GM12878 (cell line): ENCODE measurements around the gene SC5D. TPM values are rescaled to one million over a fixed set of nuclear protein-coding genes. Genes with fewer than 3 reads are reported as not detected.

ENCODE experiments used
- ATAC-seq: fragments of 200-7000 bp; cut with Tn5 transposase; 3 replicates; pipeline ENCODE4 v1.9.1; 2020; ENCODE audit warnings: mild to moderate bottlenecking, moderate library complexity
- BruUV-seq: library from RNA; stranded (reverse); fragments of 400-500 nt; replicated peaks from 2 replicates; lab custom pipeline; 2021; lab: Mats Ljungman, UMichigan
- CTCF ChIA-PET: fragments of 300-600 bp; sonication (Branson Sonifier 250); formaldehyde crosslinking; extraction: SDS; loops from one replicate; lab custom pipeline; 2021; ENCODE audit warnings: inconsistent platforms; lab: Yijun Ruan, JAX
- POLR2A ChIA-PET: fragments of 350-600 bp; formaldehyde crosslinking; extraction: SDS; loops from one replicate; lab custom pipeline; 2021; ENCODE audit warnings: inconsistent platforms; lab: Charles Lee
- RAD21 ChIA-PET: fragments of 300-600 bp; sonication (Branson Sonifier 250); formaldehyde crosslinking; loops from one replicate; lab custom pipeline; 2023; ENCODE audit warnings: antibody characterized with exemption; ENCODE audit not compliant: unreplicated experiment; lab: Charles Lee
- SMC1A ChIA-PET: fragments of 300-600 bp; sonication (Branson Sonifier 250); formaldehyde crosslinking; loops from one replicate; lab custom pipeline; 2023; ENCODE audit not compliant: unreplicated experiment, uncharacterized antibody; lab: Charles Lee
- DNase-seq: peaks from one replicate; pipeline ENCODE4 v3.0.0-alpha.2; 2011; ENCODE audit warnings: low read depth, low spot score
- FAIRE-seq: peaks from 3 replicates; lab custom pipeline; 2011; peaks lifted over from hg19 to GRCh38; lab: Jason Lieb, UNC
- H2AFZ ChIP-seq: 2 replicates; pipeline ENCODE4 v1.6.0; 2011; ENCODE audit warnings: low read depth, low read length, control low read depth; ENCODE audit not compliant: control insufficient read depth
- H3K27ac ChIP-seq: 2 replicates; pipeline ENCODE4 v1.5.1; 2011; ENCODE audit warnings: control low read depth; ENCODE audit not compliant: control insufficient read depth, insufficient read depth
- H3K27me3 ChIP-seq, 2 experiments: replicated peaks in 1 of 2; 2 replicates each; pipeline versions ENCODE4 v1.6.0 to v1.6.1; 2011; ENCODE audit warnings: low read length in 1 of 2; ENCODE audit not compliant: control insufficient read depth in 2 of 2, insufficient read depth in 2 of 2
- H3K36me3 ChIP-seq, 2 experiments: 2 replicates each; pipeline ENCODE4 v1.5.1; 2011; ENCODE audit warnings: low read length in 1 of 2; ENCODE audit not compliant: control insufficient read depth in 2 of 2, insufficient read depth in 2 of 2
- H3K4me1 ChIP-seq: 2 replicates; pipeline ENCODE4 v1.6.1; 2011; ENCODE audit warnings: mild to moderate bottlenecking, low read length, moderate library complexity, mixed read lengths; ENCODE audit not compliant: control insufficient read depth, insufficient read depth
- H3K4me2 ChIP-seq: 2 replicates; pipeline ENCODE4 v1.6.0; 2011; ENCODE audit warnings: control low read depth; ENCODE audit not compliant: control insufficient read depth, insufficient read depth
- H3K4me3 ChIP-seq: fragments of 200-600 bp; sonication (generic); 2 replicates; pipeline ENCODE4 v1.5.1; 2016
- H3K79me2 ChIP-seq: 2 replicates; pipeline ENCODE4 v1.6.0; 2011; ENCODE audit warnings: low read length; ENCODE audit not compliant: control insufficient read depth, insufficient read depth
- H3K9ac ChIP-seq: 2 replicates; pipeline ENCODE4 v1.8.0; 2011; ENCODE audit warnings: low read length, control low read depth, mixed read lengths; ENCODE audit not compliant: control insufficient read depth, insufficient read depth
- H3K9me3 ChIP-seq: replicated peaks from 3 replicates; pipeline ENCODE4 v1.5.1; 2011; ENCODE audit warnings: mild to moderate bottlenecking, low read length; ENCODE audit not compliant: control insufficient read depth, insufficient read depth
- H4K20me1 ChIP-seq: 2 replicates; pipeline ENCODE4 v1.6.0; 2011; ENCODE audit not compliant: control insufficient read depth, insufficient read depth
- CTCF ChIP-seq, 3 experiments: IDR thresholded peaks in 2 of 3; conservative IDR thresholded peaks in 1 of 3; 2 replicates each; pipeline ENCODE4 v1.5.1; 2011; ENCODE audit warnings: low read depth in 3 of 3, low read length in 3 of 3, mild to moderate bottlenecking in 3 of 3, control low read depth in 2 of 3, moderate library complexity in 2 of 3, inconsistent platforms in 1 of 3, mixed read lengths in 1 of 3; ENCODE audit not compliant: control insufficient read depth in 2 of 3, insufficient read depth in 1 of 3; ENCODE audit errors: extremely low read depth in 1 of 3
- MYC ChIP-seq: IDR thresholded peaks from 2 replicates; pipeline ENCODE4 v1.6.1; 2011; ENCODE audit warnings: mild to moderate bottlenecking, low read length, moderate library complexity, inconsistent platforms; ENCODE audit not compliant: insufficient read depth, insufficient replicate concordance, insufficient read length, severe bottlenecking
- WGBS: methylation state at CpG from one replicate; pipeline ENCODE4 v1.1.6; 2016; ENCODE audit warnings: low lambda C conversion rate; ENCODE audit not compliant: insufficient replicate concordance, insufficient coverage; ENCODE audit errors: missing lambda C conversion rate; 5-methylcytosine and 5-hydroxymethylcytosine counted together
- in situ Hi-C: fragments of 300-500 bp; cut with MboI; formaldehyde crosslinking; loops from 9 replicates; pipeline ENCODE4 v1.14.3; 2018; ENCODE audit warnings: mixed read lengths
- intact Hi-C: fragments of 100-400 bp; cut with micrococcal nuclease; formaldehyde crosslinking; loops from one replicate; pipeline ENCODE4 v1.14.2; 2022; ENCODE audit not compliant: unreplicated experiment
- polyA plus RNA-seq, 11 experiments: library from polyadenylated mRNA; depleted of rRNA in 4 of 11; unstranded in 6 of 11; stranded (reverse) in 5 of 11; fragments of >200 nt; fragmentation: Nextera tagmentation in 4 of 11; fragmentation: Illumina TruSeq in 1 of 11; extraction: Ambion mirVana in 4 of 11; extraction: Trizol in 1 of 11; gene quantifications; 1 replicate in 1 of 11; 2 replicates in 10 of 11; pipeline versions ENCODE4 v1.2.1 to v1.2.3, GENCODE V29; 2011 to 2016; ENCODE audit warnings: inconsistent platforms in 2 of 11, missing spikeins in 2 of 11, low read depth in 1 of 11
- total RNA-seq, 4 experiments: library from RNA; depleted of rRNA in 3 of 4; stranded (reverse); fragments of >200 nt in 3 of 4; fragmentation: Illumina TruSeq in 1 of 4; extraction: Trizol in 1 of 4; gene quantifications; 2 replicates each; pipeline versions ENCODE4 v1.2.1 to v1.2.3, GENCODE V29; 2013 to 2021

Gene SC5D
- total and polyA plus RNA-seq, 10 of the 15 experiments (the other 5 are each of a cell fraction or from before 2014, with no cell fraction given) = 23.7 to 134 (median 30.8) TPM

GRCh38 chr11:121334973-121335710 lies 42.6 kb downstream of the SC5D start:
- ChIA-PET CTCF (interaction anchor here (0.8 to 4.6 kb wide), 14 partner anchors 10 to 256 kb away, joined by 3 to 26 read pairs (median 6); no protein-coding TSS in a partner anchor), RAD21 (interaction anchor here (1.1 to 7.8 kb wide), 15 partner anchors 9 to 255 kb away, joined by 3 to 92 read pairs (median 9); no protein-coding TSS in a partner anchor), SMC1A (interaction anchor here (0.6 to 17.0 kb wide), 22 partner anchors 9 to 256 kb away, joined by 3 to 338 read pairs (median 11); no protein-coding TSS in a partner anchor), POLR2A (interaction anchor here (0.7 to 7.6 kb wide), 8 partner anchors 10 to 121 kb away, joined by 3 to 70 read pairs (median 6); partner anchors contain the start of genes SORL1 and SORL1-AS1)
- Histone ChIP-seq H3K4me3 (no peak overlapping the region), H3K27ac (no peak overlapping the region), H3K4me1 (peaks cover 49% of the 10 kb centered on the region), H2AFZ (no peak overlapping the region), H3K27me3 (no peaks in the 10 kb centered on the region), H3K79me2 (no peaks in the 10 kb centered on the region), H3K9ac (no peak overlapping the region), H4K20me1 (no peaks in the 10 kb centered on the region), H3K9me3 (no peaks in the 10 kb centered on the region), H3K36me3 (no peaks in the 10 kb centered on the region), H3K4me2 (no peak overlapping the region)
- TF ChIP-seq MYC (no peak), CTCF (IDR thresholded peaks at IDR 0.05 in 2 of 3, conservative IDR thresholded peaks at IDR 0.05 in 1 of 3; ENCODE audit: control insufficient read depth in 2 of 3, extremely low read depth in 1 of 3, insufficient read depth in 1 of 3, low read depth in 3 of 3, low read length in 3 of 3) (peak in 1 of 3 experiments; percentile 9; a peak in 1 of 6 replicates)
- ATAC-seq (no peak), DNase-seq (no peak), FAIRE-seq (no peak)
- BruUV-seq = no TSS peak
- 66% methylated on average over 7 of the region's 7 CpGs for WGBS
- intact Hi-C loops = loop anchor here (5.0 kb wide), 2 partner anchors 87 to 117 kb away; partner anchors contain the start of genes SORL1 and SORL1-AS1
- in situ Hi-C loops = no loop called here
